NCI-H2081 treated with DMSO at 0.1 percent for 48 hours (cell line): ENCODE data around the gene NIN.

Experiments used
- DNase-seq: peaks from one replicate; lab custom pipeline; 2025; lab: John Stamatoyannopoulos, UW

NIN gene

DNA sequence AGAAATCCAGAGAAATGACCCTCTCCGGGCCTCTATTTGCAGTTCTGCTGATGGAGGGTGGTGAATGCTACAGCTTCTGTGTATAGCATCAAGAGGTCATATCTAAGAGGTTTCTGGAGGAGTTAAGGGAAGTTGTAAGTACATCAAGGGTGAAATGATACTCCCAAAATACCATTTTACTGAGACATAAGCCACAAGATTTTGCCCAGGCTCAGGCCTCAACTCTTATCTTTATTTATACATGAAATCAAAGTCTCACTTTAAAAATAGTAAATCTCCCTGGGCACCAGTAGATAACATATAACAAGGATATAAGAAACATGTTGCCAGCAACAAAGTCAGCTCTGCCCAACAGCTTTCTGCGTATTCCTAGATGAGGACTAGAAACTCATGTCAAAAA, 40.4 kb downstream of the NIN start:
- DNase-seq = no peak

DNA sequence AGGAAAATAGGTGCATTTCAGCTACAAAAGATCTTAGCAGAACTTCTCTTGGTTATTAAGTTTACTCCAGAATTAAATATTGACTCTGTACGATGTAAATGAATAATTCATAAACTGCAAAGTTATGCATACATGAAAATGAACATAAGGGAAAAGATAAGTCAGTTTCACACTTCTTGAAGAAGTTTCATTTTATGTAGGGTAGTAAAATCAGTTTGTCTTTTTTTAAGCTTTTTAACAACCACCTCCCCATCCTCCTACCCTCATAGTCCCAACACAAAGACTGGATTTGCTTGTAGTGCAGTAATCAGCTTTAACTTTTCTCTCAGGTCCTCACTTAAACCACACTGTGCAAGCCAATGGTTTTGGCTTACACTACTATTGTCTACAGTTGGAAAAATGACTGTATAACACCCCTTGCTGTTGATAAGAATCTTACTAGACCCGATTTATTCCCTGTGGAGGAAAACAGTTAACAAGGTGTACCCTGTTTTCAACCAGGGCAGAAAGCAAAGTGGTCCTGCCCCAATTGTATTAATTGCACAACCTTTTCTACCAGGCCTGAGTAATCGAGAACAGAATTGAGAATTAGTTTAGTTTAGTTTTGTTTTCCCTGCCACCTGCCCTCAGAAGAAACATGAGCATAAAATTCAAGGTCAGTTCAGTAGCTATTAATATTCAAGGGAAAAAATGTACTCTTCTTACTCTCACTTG, 44.1 kb downstream of the NIN start:
- DNase-seq = no peak

DNA sequence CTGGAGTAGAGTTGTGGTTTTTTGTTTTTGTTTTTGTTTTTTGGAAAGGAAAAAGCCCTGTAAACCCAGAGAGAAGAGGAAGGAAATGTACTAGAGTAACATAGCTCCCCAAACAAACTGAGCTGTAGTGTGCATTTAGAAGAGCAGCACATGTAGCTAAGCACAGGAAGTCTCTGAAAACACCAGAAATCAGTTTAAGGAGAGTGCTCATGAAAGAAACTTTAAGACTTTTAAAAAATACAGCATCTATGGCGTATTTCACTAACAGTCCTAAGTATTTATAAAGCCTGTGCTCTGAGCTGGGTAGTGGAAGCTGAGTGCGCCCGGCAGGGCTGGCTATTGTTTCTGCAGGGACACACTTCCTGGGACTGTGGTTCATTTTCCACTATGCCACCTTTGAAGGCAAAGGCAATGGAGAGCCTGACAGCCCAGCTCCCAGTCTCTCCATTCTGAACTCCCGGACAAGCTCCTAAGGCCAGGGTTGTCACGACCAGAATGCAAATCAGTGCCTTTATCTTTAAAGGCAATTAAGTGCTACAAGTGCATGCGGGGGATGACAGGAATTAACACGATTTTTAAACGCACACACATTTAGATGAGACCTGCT, 45.4 kb downstream of the NIN start:
- DNase-seq = no peak

DNA sequence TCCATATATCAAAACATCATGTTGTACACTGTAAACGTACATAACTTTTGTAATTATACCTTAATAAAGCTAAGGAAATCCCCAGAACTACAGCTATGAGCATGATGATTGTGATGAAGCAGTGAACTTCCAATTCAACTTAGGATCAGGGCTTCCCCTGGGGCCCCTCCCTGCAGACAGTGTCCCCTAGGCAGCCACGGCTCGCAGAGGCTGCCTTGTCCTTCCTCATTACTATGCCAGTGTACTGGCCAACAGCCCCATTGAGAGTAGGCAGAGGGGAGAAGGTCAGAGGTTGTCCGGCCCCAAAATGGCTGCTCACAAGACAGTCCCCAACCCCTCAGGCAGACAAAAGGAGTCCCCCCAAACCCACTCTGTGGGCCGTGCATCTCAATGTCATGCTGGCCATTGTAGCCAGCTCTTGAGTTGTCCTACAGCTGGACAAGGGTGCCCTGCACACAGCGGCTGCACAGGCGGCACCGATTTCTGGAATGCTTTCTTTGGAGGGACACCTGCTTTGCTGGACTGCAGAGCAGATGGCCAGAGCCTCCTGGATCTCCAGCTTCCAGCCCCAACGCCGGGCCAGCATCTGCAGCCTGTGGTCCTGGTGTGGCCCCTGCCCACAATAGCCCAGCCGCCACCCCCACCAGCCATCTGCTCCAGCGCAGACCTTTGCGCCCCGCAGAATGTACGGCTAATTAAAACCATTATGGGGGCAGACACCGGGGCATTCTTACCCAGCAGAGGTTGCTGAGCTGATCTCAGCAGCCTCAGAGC, 46.1 kb downstream of the NIN start:
- no peak for DNase-seq

DNA sequence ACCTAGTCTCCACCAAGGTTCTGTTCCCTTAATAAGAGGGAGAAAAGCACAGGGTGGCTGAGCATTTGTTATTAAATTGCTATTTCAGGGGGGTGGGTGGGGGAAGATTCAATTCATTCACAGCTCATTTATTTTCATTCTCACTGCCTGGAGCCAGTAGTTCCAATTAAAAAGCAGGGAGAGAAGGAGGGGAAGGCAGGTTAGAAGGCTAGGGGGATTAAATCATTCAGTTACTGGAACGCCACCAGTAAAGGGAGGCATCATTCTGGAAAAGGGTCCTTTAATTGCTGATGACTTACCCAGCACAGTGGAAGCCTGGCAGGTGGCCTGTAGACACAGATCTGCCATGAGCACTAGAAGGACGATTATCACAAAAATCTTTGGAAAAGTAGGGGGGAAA, 47.4 kb downstream of the NIN start:
- no peak for DNase-seq

DNA sequence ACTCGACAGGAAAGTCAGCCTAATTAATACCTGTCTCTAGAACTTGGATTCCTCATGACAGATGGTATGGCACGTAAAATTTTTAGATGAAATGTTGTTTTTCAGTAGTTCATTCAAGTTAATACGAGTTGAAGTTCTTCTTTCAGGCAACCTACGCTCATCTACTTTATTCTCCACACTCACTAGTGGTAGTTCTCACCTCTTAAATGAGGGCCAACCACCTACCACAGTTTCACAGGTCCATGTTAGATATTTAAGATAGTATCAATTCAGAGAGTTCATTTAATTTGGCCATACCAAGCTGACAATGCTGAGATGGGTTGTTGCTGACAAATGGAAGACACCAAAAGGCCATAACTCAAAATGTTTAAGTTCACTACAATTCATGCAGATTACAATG, 50.6 kb downstream of the NIN start:
- no peak for DNase-seq

DNA sequence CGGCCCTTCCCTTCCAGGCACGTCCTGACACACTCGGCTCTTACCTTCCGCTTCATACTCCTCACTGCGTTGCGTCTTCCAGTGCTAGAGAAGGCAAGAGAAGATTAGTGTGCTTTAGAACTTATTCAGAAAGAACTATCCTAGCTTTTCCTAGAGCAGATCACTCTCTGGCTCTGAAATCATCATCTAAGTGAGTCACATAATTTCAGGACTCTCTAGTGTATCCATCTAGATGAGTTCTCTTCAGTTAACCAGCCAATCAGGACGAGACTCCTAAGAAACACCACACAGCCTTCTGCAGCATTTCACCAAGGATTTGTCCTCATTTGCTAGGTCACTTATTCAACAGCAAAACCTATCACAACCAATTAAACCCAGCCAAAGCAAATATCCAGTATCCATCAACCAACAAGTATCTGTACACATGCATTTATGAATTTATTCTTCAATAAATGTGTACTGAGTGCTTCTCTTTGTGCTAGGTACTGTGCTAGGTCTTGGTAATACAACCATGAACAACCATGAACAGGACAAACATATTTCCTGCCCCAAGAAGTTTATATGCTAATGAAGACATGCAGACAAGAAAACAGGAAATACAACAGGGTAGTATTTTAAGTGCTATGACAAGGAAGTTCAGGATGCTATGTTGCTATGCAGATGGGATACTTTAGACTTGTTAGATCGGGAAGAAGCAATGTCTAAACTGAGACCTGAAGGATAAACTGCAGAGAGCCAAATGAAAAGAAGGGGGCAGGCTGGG, 52.1 kb downstream of the NIN start:
- DNase-seq = no peak

DNA sequence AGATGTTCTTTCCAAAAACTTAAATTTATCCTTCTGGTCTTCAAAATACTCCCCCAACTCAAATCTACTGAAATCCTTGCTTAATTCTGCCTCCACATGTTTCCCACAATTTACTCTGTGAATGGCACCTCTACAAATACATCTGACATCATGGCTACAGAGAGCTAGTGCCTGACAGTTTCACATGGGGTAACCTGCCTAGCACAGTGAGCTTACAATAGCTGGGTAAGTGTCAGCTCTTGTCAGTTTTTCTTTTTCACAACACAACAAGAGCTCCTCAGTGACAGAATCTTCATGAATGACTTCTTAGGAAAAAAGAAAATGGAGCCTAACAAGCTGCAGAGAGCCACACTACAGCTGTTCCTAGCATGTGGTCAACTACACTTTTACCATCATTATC, 54.4 kb downstream of the NIN start:
- no peak for DNase-seq

DNA sequence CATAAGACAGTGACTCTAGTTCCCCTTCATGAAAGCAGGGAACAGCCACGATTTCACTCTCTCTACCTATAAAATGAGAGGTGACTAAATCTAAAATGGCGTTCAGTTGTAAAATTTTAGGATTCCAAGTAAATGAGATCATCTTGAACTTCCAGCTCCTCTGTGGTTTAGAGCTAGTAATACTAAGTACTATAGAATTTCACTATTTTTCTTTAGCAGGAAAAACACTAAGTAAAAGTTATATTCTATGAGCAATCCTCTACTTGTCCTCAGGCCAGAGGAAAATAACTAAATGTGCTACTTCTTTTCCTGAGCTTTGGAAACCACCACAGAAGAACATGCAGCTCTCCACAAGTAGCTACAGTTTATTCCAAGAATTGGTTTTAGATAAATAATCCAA, 55.6 kb downstream of the NIN start:
- DNase-seq = no peak

DNA sequence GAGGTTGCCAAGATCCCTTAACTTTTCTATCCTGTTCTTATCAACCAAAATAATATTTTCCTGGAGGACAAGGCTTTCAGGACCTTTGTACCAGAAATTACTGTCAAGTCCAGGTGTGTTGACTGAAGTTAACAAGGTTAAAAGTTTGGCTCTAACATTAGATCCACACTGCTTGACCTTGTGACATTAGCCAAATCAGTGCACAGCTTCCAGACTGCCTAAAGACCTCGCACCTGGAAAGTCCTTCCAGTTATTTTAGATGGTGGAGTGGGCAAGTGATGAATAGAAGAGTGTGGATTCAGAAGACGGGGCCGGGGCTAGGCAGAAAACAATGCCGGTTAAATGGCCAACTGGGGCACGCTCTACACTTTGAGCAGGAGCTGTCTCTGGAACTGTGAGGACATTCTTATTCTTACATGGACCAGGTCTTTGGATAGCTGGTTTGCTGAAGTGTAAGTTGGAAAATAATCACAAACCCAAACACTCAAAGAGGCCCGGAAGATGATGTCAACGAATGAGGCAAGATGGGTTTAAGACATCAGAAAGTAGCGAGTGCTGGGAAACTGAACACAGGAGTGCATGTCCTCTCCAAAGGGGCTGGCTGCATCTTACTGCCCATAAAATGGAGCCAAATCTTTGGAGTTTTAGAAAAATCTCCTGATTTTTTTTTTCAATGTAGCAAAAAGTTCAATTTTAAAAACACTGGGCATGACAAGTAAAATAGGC, 56.3 kb downstream of the NIN start:
- DNase-seq = no peak

DNA sequence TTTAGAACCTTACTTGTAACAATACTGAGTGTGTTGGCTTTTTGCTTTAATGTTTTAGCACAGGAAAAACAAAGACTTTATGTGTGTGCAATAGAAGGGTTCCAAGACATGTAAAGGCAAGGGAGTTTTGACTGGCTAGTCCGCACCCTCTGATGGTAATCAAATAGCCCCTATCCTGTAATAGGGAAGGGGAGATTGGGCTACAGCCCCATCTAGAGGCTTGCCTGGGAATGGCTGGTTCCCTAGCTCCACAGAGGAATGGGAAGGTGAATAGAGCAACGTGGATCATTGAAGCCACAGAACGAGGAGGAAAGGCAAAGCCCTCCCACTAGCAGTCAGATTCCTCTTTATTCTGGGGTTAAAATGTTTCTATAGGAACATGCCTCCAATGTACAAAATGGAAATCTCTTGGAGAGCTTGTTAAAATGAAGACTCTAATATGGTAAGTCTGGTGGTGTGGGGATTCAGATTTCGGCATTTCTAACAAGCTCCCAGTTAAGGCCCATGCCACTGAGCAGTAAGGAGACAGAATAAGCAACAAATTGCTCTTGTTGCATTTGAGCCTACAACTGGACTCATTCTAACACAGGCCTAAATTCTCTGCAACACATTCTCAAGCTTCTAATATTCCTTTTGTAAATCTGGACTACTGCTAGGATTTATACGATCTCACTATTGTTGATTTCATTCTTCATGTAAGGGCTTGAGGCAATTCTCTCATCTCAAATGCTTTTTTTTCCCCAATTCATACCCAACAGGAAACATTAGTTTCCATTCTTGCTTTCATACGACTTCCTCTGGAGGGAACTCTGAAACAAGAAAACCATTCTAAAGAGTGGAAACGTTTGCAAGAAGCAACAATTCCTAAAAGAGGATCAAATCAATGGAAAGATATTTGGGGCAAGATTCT, 57.1 kb downstream of the NIN start:
- no peak for DNase-seq

DNA sequence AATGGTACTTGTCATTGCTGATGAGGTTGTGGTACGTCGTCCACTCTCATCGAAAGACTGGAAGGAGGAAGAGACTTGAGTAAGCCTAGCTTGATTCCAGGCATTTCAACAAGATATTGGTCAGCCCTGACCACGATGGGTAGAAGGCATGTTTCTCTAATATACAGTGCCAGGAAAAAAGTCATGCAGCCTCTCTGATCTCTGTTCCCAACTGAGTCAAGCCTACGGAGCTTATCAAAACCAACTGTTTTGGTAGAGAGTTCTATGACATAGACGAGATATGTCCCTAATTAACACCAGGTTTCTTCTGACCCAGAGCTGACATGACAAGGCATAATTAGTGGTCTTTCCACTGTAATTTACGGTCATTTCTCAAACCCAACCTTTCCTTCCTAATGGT, 58.5 kb downstream of the NIN start:
- DNase-seq = no peak

DNA sequence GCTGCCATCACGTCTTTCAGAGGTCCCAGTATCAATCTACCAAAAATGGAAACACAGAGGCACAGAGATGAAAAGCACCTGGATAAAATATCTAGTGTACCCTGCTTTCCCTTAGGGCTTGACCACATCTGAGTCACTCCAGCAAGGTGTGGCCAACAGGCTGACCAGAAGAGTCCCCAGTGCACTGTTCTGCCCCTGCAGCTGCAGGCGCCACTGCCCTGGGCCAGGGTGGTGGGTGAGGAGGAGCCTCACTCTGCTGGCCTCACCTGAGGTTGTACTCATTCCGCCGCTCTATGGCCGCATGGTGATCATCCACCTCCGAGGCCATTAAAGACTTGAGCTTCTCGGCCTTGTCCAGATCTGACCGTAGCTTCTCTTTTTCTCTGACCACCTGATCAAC, 60.4 kb downstream of the NIN start:
- DNase-seq = no peak

DNA sequence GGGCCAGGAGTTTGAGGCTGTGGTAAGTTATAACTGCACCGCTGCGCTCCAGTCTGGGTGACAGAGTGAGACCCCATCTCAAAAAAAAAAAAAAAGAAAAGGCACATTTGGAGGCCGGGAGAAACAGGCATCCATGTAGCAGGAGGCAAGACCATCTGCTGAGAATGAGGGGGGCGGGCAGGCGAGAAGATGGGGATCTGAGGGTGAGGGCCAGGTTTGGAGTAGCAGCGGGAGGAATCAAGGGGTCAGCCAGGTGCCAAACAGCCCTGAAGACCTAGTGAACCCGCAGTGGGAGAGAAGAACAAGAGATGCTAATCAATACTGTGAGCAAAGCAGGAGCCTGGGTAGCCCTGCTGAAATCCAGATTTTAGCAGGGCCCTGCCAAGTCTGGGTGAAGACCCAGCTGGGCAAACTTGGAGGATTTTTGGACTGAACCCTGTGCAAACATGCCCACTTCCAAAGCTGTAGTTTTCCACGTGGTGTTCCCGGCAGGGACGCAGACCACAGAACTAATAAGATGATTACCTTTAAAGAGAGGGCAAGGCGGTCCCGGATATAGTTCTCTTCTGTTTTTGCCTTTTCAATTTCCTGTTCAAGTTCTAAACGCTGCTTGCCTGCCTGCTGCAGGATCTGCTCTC, 61.0 kb downstream of the NIN start:
- DNase-seq = no peak

DNA sequence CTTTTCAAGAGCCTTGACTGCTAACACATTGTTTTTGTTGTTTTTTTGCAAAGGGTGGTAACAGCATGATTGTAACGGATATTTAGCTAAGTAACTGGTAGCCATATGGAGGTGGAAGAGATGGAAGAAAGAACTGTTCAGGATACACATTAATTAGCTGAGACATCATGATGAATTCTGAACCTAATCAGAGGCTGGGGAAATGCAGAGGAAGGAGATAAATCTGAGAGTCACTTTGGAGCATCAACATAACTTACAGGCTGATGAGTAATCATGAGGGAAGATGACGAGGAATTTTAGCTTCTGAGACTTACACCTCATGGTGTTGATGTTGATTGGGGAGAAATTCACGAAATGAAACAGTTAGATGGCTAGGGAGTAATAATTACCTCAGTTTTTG, 62.3 kb downstream of the NIN start:
- DNase-seq = no peak

DNA sequence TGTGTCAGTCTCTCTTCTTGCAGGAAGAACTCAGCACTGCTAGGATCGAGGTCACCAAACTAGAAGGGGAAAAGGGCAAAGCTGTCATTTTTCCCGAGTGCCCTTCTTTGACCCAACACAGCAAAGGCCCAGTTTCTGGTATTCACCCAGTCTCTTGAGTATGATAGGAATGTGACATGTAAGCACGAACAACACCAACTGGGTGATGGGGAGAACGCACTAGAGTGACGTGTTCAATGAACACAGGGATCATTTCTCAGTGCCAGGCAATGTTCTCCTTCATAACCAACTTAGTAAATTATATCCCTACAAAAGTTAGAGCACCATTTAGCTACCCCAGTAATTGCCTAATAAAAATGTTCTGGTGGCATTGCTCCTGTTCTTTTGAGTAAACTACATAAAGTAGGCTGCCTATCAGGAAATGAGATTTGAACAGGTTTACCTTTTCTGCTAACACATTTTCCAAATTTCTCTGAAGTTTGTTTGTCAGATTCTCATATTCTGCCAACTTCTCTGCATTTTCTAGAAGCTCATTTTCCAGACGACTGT, 64.5 kb downstream of the NIN start:
- DNase-seq = no peak

DNA sequence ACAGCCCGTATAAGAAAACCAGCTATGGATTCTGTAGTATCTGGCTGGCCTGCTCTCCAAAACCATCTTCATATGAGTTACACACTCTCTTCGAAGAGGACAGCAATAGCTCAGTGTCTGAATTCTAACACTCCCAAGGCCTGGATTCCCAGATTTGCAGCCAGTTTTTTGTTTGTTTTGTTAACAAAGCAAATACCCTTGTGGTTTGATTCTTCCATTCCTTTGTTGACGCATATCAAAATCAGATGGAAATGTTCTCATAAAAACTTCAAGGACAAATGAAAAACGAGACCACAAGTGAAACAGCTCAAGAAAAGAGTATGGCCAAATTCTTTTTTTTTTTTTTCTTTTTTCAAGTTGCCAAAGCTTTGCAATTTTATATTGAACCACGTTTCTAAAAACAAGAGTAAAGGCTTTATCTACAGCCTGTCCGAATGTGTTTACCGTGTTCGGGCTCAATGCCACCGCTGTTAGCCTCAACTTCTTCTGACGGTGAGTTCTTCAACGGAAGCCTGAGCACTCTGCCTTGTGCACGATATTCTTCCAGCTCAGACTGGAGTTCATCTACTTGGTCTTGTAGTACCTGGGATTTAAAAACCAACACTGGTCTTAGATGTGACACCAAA, 67.5 kb downstream of the NIN start:
- no peak for DNase-seq

DNA sequence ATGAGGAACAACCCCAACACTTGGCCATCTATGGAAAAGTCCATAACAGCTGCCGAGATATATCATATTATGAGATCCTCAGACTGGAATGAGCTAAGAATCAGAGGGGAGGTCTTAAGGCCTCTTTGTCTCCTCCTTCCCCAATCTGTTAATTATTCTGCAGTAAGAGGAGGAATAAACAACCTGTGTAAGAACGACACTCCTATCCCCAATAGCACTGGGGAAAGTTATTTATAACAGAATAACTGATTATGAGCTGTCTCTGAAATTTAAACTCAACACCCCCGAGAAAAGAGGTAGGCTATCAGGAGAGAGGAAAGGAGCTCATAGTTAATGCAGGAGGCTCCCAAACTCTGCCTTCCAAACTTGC, 68.0 kb downstream of the NIN start:
- DNase-seq = no peak

DNA sequence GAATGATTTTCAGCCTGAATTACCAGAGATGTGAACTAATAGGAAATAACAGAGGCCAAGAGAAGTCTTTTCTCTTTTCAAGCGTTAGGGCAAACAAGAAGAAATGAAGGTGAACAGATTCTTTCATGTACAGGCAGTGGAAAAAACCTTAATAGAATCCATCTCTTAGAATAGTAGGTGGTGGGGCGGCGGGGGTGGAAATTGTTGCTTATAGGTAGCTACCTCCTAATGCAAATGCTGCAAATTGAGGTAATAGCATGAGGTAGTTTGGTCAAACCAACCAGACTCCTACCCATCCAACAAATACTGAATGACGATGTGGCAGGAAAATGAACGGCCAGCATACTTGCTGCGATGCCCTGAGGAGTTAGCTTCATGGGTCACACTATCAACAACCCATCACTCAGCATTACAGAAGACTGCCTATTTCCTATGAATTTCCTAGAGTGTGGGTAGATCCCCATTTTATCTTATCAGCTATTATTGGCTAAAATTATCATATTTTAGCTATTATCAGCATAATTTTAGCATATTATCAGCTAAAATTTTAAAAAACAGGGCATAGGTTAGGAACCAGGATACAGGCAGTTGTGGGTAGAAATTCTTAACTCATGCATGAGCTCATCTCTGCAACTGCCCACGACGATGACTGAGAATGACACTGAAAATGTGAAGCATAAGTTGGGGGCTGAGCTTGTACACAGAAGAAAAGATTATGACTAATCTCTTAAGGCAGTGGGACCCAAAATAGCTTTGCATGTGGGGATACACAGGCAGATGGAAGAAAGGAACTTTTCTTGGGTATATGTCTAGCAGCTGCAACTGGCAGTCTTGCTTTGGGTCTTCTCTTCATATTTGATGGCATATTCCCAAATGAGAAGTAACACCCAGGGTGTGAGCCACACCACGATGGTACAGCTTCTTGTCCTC, 68.7 kb downstream of the NIN start:
- DNase-seq = no peak
